T47D (cell line): ENCODE measurements around the gene CCR4.

ENCODE experiments used
- DNase-seq, 2 experiments: peaks; one replicate each; pipeline versions ENCODE4 v3.0.0 to v3.0.0-alpha.2; 2011 to 2012; ENCODE audit warnings: low read depth in 1 of 2, low spot score in 1 of 2
- JUND ChIP-seq: IDR thresholded peaks from 2 replicates; pipeline ENCODE4 v1.6.1; 2012; ENCODE audit warnings: low read depth
- in situ Hi-C: cut with HindIII; loops from 2 replicates; pipeline ENCODE4 v1.10.0; 2016; ENCODE audit warnings: low sequenced_read_pairs, low pct_unique_long_range_greater_than_20kb

CCR4 gene

DNA sequence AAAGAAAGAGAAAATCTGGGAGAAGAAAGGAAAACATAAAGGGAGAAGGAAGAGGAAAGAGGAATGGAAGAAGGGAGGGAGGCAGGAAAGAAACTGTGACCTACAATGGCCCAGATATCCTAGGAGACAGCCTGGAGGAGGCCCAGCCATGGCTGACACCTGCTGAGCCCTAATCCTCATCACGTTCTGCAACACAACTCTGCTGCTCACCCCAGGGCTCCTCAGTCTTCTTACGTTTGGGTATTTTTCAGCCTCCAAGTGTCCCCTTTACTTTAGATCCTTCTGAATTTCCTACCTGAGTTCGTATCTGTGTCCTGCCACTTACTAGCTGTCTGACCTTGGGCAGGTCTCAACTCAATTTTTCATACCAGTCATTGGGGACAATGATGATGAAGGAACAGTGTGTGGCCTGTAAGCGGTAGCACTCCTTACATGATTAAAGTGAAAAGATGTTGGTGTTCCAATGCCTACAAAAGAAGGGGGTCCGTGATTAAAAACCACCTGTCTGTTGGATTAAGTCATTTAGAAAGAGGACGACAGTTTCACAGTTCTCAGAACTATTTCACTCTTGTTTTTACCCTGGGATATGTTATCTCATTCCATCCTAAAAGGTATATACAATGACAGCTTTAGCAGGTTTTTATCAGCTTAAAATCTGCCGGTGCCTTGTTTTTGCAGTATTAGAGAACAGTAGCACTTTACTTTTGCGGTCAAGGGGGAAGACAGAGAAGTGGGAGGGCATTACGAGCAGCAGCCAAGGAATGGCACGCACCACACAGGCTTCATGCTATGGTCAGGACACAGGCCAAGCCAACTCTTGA is 47.4 kb downstream of the CCR4 start:
- in situ Hi-C loops, result no loop called here
- TF ChIP-seq JUND, result no peak
- DNase-seq, result no peak

DNA sequence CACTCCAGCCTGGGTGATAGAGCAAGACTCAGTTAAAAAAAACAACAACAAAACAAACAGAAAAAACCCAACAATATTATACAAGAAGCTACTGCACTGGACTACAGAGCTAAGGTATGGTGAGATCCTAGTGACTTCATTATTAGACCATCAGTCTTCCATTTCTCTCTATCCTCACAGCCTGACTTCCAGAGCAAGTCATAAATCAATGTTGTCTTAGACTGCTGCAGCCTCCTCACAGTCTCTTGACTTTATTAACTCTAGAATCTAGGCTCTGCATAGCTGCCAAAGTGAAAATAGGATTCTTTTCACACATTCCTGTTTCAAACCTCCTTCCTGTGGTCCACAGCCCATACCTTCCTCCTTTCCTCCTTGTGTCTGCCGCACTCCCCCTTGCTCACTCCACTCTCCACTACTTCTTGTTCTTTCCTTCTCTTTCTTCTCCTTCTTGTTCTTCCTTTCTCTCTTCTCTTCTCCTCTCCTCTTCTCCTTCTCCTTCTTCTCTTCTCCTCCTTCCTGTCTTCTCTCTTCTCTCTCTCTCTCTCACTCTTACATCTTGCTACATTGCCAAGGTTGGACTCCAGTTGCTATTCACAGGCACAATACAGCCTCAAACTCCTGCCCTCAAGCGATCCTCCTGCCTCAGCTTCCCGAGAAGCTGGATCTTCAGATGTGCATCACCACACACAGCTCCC is 49.4 kb downstream of the CCR4 start:
- no peak for DNase-seq
- no peak for TF ChIP-seq JUND
- in situ Hi-C loops, result no loop called here

DNA sequence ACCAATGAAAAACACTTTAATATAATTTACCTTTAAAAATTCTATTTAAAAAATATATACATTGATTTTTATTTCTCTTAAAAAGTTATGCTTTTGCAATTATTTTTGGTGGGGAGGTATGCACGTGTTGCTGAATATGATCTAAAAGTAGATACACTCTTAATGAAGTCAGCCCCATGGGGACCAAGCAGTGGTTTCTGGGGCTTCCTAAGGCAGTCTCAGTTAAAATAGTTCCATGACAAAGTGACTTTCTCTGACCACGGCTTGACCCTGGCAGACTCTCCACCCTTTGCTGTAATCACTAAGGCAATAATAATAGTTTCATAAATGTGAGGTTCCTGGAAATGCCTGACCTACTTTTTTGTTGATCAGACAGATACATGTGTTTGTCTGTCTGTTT is 50.4 kb downstream of the CCR4 start:
- DNase-seq, result no peak
- in situ Hi-C loops, result no loop called here
- no peak for TF ChIP-seq JUND

DNA sequence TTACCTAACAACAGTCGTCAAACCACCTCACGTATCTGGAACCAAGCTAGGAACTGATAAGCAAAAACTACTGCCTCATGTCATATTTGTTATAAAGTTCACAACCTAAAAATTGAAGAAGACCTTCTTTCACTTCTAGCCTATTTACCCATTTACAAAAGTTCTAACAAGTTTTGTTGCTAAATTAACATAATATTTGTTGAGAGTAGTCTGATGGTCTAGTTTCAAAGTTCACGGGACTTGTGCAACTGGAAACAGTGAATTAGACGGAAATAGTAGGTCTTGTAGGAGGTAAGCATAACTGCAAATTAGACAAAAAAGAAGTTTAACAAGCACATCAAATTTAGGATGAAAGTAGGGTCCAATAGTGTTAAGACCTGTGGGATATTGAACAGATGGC is 51.9 kb downstream of the CCR4 start:
- in situ Hi-C loops, result no loop called here
- TF ChIP-seq JUND, result no peak
- DNase-seq, result no peak

DNA sequence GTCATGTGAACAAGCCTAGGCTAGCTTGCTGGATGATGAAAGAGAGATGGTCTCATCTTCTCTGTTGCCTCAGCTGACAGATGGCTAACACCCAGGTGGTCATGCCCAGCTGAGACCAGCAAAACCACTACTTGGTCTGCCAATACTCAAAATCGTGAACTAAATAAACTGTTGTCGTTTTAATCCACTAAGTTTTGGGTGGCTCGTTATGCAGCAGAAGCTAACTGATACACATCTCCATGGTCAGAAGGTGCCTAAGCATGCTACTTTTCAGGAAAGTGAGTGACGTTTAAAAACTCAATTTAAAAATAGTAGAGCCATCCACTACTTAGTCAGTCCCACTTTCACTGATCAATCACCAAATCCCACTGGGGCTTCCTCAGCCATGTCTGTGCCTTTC is 52.8 kb downstream of the CCR4 start:
- TF ChIP-seq JUND, result no peak
- in situ Hi-C loops, result no loop called here

DNA sequence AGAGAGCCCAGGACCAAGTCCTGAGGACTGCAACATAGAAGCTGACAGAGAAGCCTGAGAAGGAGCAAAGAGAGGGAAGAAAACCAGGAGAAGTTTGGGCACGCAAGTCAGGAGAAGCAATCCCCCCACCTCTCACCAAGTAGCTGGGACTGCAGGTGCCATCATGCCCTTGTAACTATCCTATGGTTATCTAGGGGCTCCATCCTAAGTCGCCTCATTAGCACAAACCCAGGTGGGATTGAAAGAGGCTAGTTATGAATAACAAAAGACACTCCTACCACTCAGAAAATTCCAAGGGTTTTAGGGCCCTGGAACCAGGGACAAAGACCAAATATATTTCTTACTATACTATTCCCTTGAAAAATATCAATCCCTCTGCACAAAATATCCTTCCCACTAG is 53.5 kb downstream of the CCR4 start:
- no peak for DNase-seq
- in situ Hi-C loops, result no loop called here
- no peak for TF ChIP-seq JUND

More for the DNA sequence above, 52.8 kb downstream of the CCR4 start:
- DNase-seq, result no peak
